CD14-positive monocyte (primary cell): ENCODE results near the gene RNF121. TPM values are rescaled to one million over a fixed set of nuclear protein-coding genes. Genes with fewer than 3 reads are reported as not detected.
A peak's percentile ranks its signal among the peaks of the same experiment; 100 is the strongest.

Source experiments
- DNase-seq, 3 donors: peaks; one replicate each; pipeline ENCODE4 v3.0.0-alpha.2; 2011 to 2022
- H2AFZ ChIP-seq: 2 replicates; pipeline ENCODE4 v1.6.0; 2012; ENCODE audit warnings: mild to moderate bottlenecking, low read depth, low read length, inconsistent platforms; ENCODE audit not compliant: insufficient read depth, poor library complexity, severe bottlenecking
- H3K27ac ChIP-seq, 2 donors: 1 replicate in 1 of 2; 2 replicates in 1 of 2; pipeline ENCODE4 v1.5.1; 2012 to 2013; ENCODE audit warnings: low read length in 2 of 2, control low read depth in 1 of 2, inconsistent platforms in 1 of 2, low read depth in 1 of 2, mild to moderate bottlenecking in 1 of 2
- H3K27me3 ChIP-seq, 2 donors: one replicate each; pipeline versions ENCODE4 v1.6.0 to v1.6.1; 2011 to 2013; ENCODE audit warnings: low read length in 2 of 2; ENCODE audit not compliant: control insufficient read depth in 2 of 2, insufficient read depth in 2 of 2
- H3K36me3 ChIP-seq, 2 donors: replicated peaks in 1 of 2; 1 replicate in 1 of 2; 2 replicates in 1 of 2; pipeline versions ENCODE4 v1.5.1 to v1.6.1; 2012 to 2013; ENCODE audit warnings: low read length in 2 of 2, control low read depth in 1 of 2, inconsistent platforms in 1 of 2, mild to moderate bottlenecking in 1 of 2; ENCODE audit not compliant: insufficient read depth in 2 of 2, control insufficient read depth in 1 of 2
- H3K4me1 ChIP-seq, 2 donors: 1 replicate in 1 of 2; 2 replicates in 1 of 2; pipeline versions ENCODE4 v1.5.1 to v1.6.1; 2012 to 2013; ENCODE audit warnings: low read length in 2 of 2, control low read depth in 1 of 2, inconsistent platforms in 1 of 2, mild to moderate bottlenecking in 1 of 2, moderate library complexity in 1 of 2; ENCODE audit not compliant: insufficient read depth in 2 of 2, control insufficient read depth in 1 of 2
- H3K4me2 ChIP-seq: replicated peaks from 2 replicates; pipeline ENCODE3; 2012; ENCODE audit warnings: low read length, moderate library complexity, mild to moderate bottlenecking; ENCODE audit not compliant: poor library complexity, severe bottlenecking; ENCODE audit errors: extremely low read depth
- H3K4me3 ChIP-seq, 3 experiments: fragments of 200-600 bp in 1 of 3; sonication (generic) in 1 of 3; replicated peaks in 1 of 3; 1 replicate in 2 of 3; 2 replicates in 1 of 3; pipeline ENCODE4 v1.5.1; 2011 to 2013; ENCODE audit warnings: low read length in 3 of 3, mild to moderate bottlenecking in 3 of 3, control low read depth in 2 of 3, low read depth in 2 of 3, inconsistent platforms in 1 of 3, moderate library complexity in 1 of 3
- H3K79me2 ChIP-seq: 2 replicates; pipeline ENCODE4 v1.6.0; 2012; ENCODE audit warnings: mild to moderate bottlenecking, control low read depth, inconsistent platforms, low read length, moderate library complexity; ENCODE audit not compliant: insufficient read depth
- H3K9ac ChIP-seq: 2 replicates; pipeline ENCODE4 v1.6.0; 2017; ENCODE audit warnings: low read length, mild to moderate bottlenecking; ENCODE audit not compliant: insufficient read depth, poor library complexity, severe bottlenecking
- H3K9me3 ChIP-seq, 2 donors: replicated peaks in 1 of 2; 1 replicate in 1 of 2; 2 replicates in 1 of 2; pipeline versions ENCODE4 v1.5.1 to v1.6.1; 2012 to 2013; ENCODE audit warnings: low read length in 2 of 2, control low read depth in 1 of 2; ENCODE audit not compliant: control insufficient read depth in 1 of 2, insufficient read depth in 1 of 2
- H4K20me1 ChIP-seq: 2 replicates; pipeline ENCODE4 v1.6.0; 2012; ENCODE audit warnings: mild to moderate bottlenecking, low read length, control low read depth, moderate library complexity; ENCODE audit not compliant: insufficient read depth
- H3K27ac Mint-ChIP-seq, 7 donors: one replicate each; pipeline ENCODE4 v1.8.0; 2020; ENCODE audit warnings: mild to moderate bottlenecking in 7 of 7, mixed read lengths in 7 of 7, moderate library complexity in 6 of 7, inconsistent platforms in 2 of 7
- H3K27me3 Mint-ChIP-seq, 3 donors: one replicate each; pipeline ENCODE4 v1.8.0; 2021 to 2022; ENCODE audit warnings: low read depth in 3 of 3, mild to moderate bottlenecking in 3 of 3, mixed read lengths in 3 of 3, moderate library complexity in 3 of 3, inconsistent platforms in 1 of 3
- H3K36me3 Mint-ChIP-seq, 2 donors: one replicate each; pipeline ENCODE4 v1.8.0; 2020; ENCODE audit warnings: mixed read lengths in 2 of 2, inconsistent platforms in 1 of 2, mild to moderate bottlenecking in 1 of 2
- H3K4me1 Mint-ChIP-seq: one replicate; pipeline ENCODE4 v1.8.0; 2020; ENCODE audit warnings: mild to moderate bottlenecking, mixed read lengths
- H3K4me3 Mint-ChIP-seq, 2 donors: one replicate each; pipeline ENCODE4 v1.8.0; 2020; ENCODE audit warnings: mild to moderate bottlenecking in 2 of 2, mixed read lengths in 2 of 2, moderate library complexity in 1 of 2
- H3K9me3 Mint-ChIP-seq, 7 donors: one replicate each; pipeline ENCODE4 v1.8.0; 2020 to 2022; ENCODE audit warnings: mixed read lengths in 7 of 7, mild to moderate bottlenecking in 6 of 7, moderate library complexity in 6 of 7, inconsistent platforms in 2 of 7
- WGBS: methylation state at CpG from one replicate; pipeline ENCODE4 v1.1.5; 2013; ENCODE audit warnings: missing lambda C conversion rate; ENCODE audit not compliant: insufficient coverage; 5-methylcytosine and 5-hydroxymethylcytosine counted together
- intact Hi-C, 2 donors: fragments of 100-400 bp; cut with micrococcal nuclease; formaldehyde crosslinking; loops; one replicate each; pipeline versions ENCODE4 v1.15.0 to v1.15.1; 2023
- polyA plus RNA-seq, 3 donors: library from polyadenylated mRNA; depleted of rRNA in 1 of 3; unstranded in 2 of 3; stranded (reverse) in 1 of 3; fragments of 300-500 nt in 2 of 3; fragments of >200 nt in 1 of 3; fragmentation: Illumina TruSeq in 2 of 3; gene quantifications; 1 replicate in 2 of 3; 2 replicates in 1 of 3; pipeline ENCODE4 v1.2.3, GENCODE V29; 2012 to 2021
- TF ChIP-seq, protein P1 (sequence below): fragments of 200-600 bp; IDR thresholded peaks from one replicate; pipeline ENCODE4 v1.8.0; 2022; ENCODE audit warnings: antibody characterized with exemption, mild to moderate bottlenecking

The RNF121 gene
- polyA plus RNA-seq, 3 donors: 7.7 to 25.2 (median 9.2) TPM

DNA sequence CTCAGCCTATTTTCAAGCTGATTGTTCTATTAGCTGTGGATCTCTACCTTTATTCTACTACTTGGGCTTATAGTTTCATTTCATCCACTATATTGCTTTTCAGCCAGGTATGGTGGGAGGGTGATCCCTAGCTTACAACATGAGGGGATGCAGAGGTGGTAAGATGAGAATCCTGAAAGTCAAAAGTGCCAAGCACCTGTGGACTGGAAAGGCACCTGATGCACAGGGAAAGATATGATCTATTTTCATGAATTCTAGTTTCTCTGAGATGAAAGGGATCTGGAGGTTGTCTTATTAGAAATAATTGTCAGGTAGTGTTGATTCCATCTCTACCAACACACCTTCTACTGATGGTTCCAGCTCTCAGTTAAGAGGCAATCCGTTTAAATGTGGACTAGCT, 48.2 kb downstream of the RNF121 start:
- H3K27ac Mint-ChIP-seq: peak overlapping the region in 1 of 7 donors; percentile 40
- no peak overlapping the region for H3K4me3 ChIP-seq
- peaks cover 7 to 11% of the 10 kb centered on the region in 2 donors for H3K4me1 ChIP-seq
- TF ChIP-seq, protein P1, sequence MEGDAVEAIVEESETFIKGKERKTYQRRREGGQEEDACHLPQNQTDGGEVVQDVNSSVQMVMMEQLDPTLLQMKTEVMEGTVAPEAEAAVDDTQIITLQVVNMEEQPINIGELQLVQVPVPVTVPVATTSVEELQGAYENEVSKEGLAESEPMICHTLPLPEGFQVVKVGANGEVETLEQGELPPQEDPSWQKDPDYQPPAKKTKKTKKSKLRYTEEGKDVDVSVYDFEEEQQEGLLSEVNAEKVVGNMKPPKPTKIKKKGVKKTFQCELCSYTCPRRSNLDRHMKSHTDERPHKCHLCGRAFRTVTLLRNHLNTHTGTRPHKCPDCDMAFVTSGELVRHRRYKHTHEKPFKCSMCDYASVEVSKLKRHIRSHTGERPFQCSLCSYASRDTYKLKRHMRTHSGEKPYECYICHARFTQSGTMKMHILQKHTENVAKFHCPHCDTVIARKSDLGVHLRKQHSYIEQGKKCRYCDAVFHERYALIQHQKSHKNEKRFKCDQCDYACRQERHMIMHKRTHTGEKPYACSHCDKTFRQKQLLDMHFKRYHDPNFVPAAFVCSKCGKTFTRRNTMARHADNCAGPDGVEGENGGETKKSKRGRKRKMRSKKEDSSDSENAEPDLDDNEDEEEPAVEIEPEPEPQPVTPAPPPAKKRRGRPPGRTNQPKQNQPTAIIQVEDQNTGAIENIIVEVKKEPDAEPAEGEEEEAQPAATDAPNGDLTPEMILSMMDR: no peak
- H3K9me3 ChIP-seq: no peaks in the 10 kb centered on the region
- H3K27me3 ChIP-seq: no peaks in the 10 kb centered on the region
- H3K4me1 Mint-ChIP-seq: peaks cover 8% of the 10 kb centered on the region
- no peak overlapping the region for H3K4me2 ChIP-seq
- intact Hi-C loops: loop anchor here (5.0 kb wide), 3 partner anchors 35 to 115 kb away; no protein-coding TSS in a partner anchor
- no peaks in the 10 kb centered on the region for H3K9me3 Mint-ChIP-seq
- peaks cover 4% of the 10 kb centered on the region for H4K20me1 ChIP-seq
- peaks cover 8 to 50% of the 10 kb centered on the region in 2 donors for H3K36me3 ChIP-seq
- no peak overlapping the region for H2AFZ ChIP-seq
- no peak for DNase-seq
- no peak overlapping the region for H3K9ac ChIP-seq
- H3K27me3 Mint-ChIP-seq: peaks cover 0 to 3% (median 0%) of the 10 kb centered on the region in 3 donors
- no peak overlapping the region for H3K27ac ChIP-seq
- peaks cover 40 to 43% of the 10 kb centered on the region in 2 donors for H3K36me3 Mint-ChIP-seq
- no peak overlapping the region for H3K4me3 Mint-ChIP-seq
- WGBS: 80% methylated on average over 1 of the region's 1 CpG
- H3K79me2 ChIP-seq: peaks cover 4% of the 10 kb centered on the region

DNA sequence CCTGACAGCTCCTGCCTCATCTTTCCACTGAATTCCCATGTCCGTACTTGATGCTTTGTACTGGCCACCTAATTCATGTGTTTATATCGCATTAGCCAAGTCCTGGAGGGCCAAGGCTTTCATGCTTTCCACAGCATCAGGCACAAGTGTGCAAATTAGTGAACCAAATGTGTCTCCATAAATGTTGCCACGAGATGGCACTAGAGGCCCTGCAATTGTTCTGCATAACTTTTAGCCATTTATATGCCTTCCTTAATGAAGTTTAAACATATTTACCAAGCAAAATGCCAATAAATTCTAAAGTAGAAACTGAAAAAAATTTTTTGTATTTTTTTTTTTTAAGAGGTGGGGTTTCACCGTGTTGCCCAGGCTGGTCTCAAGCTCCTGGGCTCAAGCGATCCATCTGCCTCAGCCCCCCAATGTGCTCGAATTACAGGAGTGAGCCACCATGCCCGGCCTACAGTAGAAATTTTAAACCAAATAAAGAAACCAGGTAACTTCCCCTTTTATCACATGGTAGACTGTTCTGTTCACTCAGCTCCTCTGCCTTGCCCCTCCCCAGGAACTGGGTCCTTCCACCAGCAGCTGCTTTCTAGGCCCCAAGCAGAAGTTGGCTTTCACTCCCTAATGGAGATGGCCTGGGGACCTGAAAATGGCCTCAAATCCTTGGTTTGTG, 49.0 kb downstream of the RNF121 start:
- Mint-ChIP-seq H3K9me3 (no peaks in the 10 kb centered on the region), H3K27ac (peak overlapping the region; percentile 70 to 93 (median 81)), H3K27me3 (peaks cover 0 to 3% (median 0%) of the 10 kb centered on the region in 3 donors), H3K4me3 (no peak overlapping the region), H3K36me3 (peaks cover 39 to 44% of the 10 kb centered on the region in 2 donors), H3K4me1 (peaks cover 8% of the 10 kb centered on the region)
- Histone ChIP-seq H2AFZ (no peak overlapping the region), H3K4me3 (no peak overlapping the region), H3K27ac (peak overlapping the region; percentile 49 to 52), H3K27me3 (no peaks in the 10 kb centered on the region), H3K4me1 (peaks cover 7 to 11% of the 10 kb centered on the region in 2 donors), H4K20me1 (peaks cover 4% of the 10 kb centered on the region), H3K9ac (no peak overlapping the region), H3K9me3 (no peaks in the 10 kb centered on the region), H3K4me2 (peak overlapping the region; percentile 5), H3K79me2 (peaks cover 4% of the 10 kb centered on the region), H3K36me3 (peaks cover 11 to 50% of the 10 kb centered on the region in 2 donors)
- 48% methylated on average over 5 of the region's 7 CpGs for WGBS
- intact Hi-C loops: loop anchor here (5.0 kb wide), 3 partner anchors 34 to 114 kb away; no protein-coding TSS in a partner anchor
- DNase-seq: peak; percentile 62 to 75 (median 68)
- TF ChIP-seq, protein P1: peak; percentile 75
